SK-N-SH (cell line): ENCODE measurements around the gene RPL22. TPM values are rescaled to one million over a fixed set of nuclear protein-coding genes. Genes with fewer than 3 reads are reported as not detected.

Source experiments
- CTCF ChIA-PET: fragments of 300-600, 350-600 bp; formaldehyde crosslinking; extraction: SDS; loops from one replicate; lab custom pipeline; 2021; lab: Yijun Ruan, JAX
- POLR2A ChIA-PET: fragments of 350-600 bp; sonication (Branson Sonifier 250); formaldehyde crosslinking; extraction: SDS; loops from one replicate; lab custom pipeline; 2020; ENCODE audit warnings: antibody characterized with exemption, inconsistent platforms; lab: Yijun Ruan, JAX
- DNase-seq: peaks from one replicate; pipeline ENCODE4 v3.0.0; 2012
- H2AFZ ChIP-seq: fragments of 200-600 bp; sonication (generic); 2 replicates; pipeline ENCODE4 v1.8.1; 2016; ENCODE audit warnings: antibody characterized with exemption, mild to moderate bottlenecking, low read depth
- H3F3A ChIP-seq: fragments of 200-600 bp; sonication (generic); replicated peaks from 2 replicates; pipeline ENCODE3; 2016; ENCODE audit warnings: antibody characterized with exemption, mild to moderate bottlenecking; ENCODE audit not compliant: insufficient read depth
- H3K27ac ChIP-seq, 2 experiments: fragments of 200-500 bp in 1 of 2; fragments of 200-600 bp in 1 of 2; sonication (Bioruptor generic) in 1 of 2; sonication (generic), shearing (Covaris generic) in 1 of 2; 2 replicates each; pipeline versions ENCODE4 v1.5.1 to v1.6.1; 2014 to 2016; ENCODE audit warnings: low read depth in 2 of 2, inconsistent platforms in 1 of 2, low read length in 1 of 2, mild to moderate bottlenecking in 1 of 2, mixed read lengths in 1 of 2
- H3K27me3 ChIP-seq: fragments of 200-600 bp; sonication (generic), shearing (Covaris generic); 2 replicates; pipeline ENCODE4 v1.6.1; 2016; ENCODE audit warnings: mixed run types; ENCODE audit not compliant: insufficient read depth
- H3K36me3 ChIP-seq, 2 experiments: fragments of 200-500 bp in 1 of 2; fragments of 200-600 bp in 1 of 2; sonication (Bioruptor generic) in 1 of 2; sonication (generic) in 1 of 2; replicated peaks in 1 of 2; 2 replicates each; pipeline versions ENCODE3 to v1.5.1; 2014 to 2016; ENCODE audit warnings: low read length in 1 of 2, mild to moderate bottlenecking in 1 of 2; ENCODE audit not compliant: insufficient read depth in 2 of 2, control insufficient read depth in 1 of 2
- H3K4me1 ChIP-seq, 2 experiments: fragments of 200-500 bp in 1 of 2; fragments of 200-600 bp in 1 of 2; sonication (Bioruptor generic) in 1 of 2; sonication (generic), shearing (Covaris generic) in 1 of 2; 2 replicates each; pipeline versions ENCODE4 v1.5.1 to v1.6.1; 2014 to 2016; ENCODE audit warnings: low read depth in 1 of 2, low read length in 1 of 2, mixed run types in 1 of 2; ENCODE audit not compliant: insufficient read depth in 2 of 2, control insufficient read depth in 1 of 2
- H3K4me2 ChIP-seq: fragments of 200-600 bp; sonication (generic), shearing (Covaris generic); 2 replicates; pipeline ENCODE4 v1.6.1; 2017; ENCODE audit warnings: mixed run types
- H3K4me3 ChIP-seq, 2 experiments: fragments of 200-500 bp in 1 of 2; fragments of 200-600 bp in 1 of 2; sonication (Bioruptor generic) in 1 of 2; sonication (generic), shearing (Covaris generic) in 1 of 2; 2 replicates each; pipeline versions ENCODE4 v1.5.1 to v1.8.1; 2014 to 2016; ENCODE audit warnings: low read depth in 2 of 2, inconsistent platforms in 1 of 2, low read length in 1 of 2, mild to moderate bottlenecking in 1 of 2, mixed read lengths in 1 of 2, moderate library complexity in 1 of 2
- H3K79me2 ChIP-seq: fragments of 200-600 bp; sonication (generic); 2 replicates; pipeline ENCODE4 v1.8.1; 2017; ENCODE audit warnings: mild to moderate bottlenecking; ENCODE audit not compliant: insufficient read depth
- H3K9ac ChIP-seq: fragments of 200-600 bp; sonication (generic); 2 replicates; pipeline ENCODE4 v1.6.1; 2017; ENCODE audit warnings: mixed run types
- H3K9me2 ChIP-seq: fragments of 200-600 bp; sonication (generic); 2 replicates; pipeline ENCODE4 v1.6.1; 2017; ENCODE audit warnings: mixed run types
- H3K9me3 ChIP-seq: fragments of 200-600 bp; sonication (generic); 2 replicates; pipeline ENCODE4 v1.6.1; 2017; ENCODE audit warnings: mixed run types, mild to moderate bottlenecking, moderate library complexity
- H4K20me1 ChIP-seq: fragments of 200-600 bp; sonication (generic); 2 replicates; pipeline ENCODE4 v1.6.1; 2017; ENCODE audit warnings: mild to moderate bottlenecking, mixed run types; ENCODE audit not compliant: insufficient read depth
- CHD2 ChIP-seq: fragments of 150-350 bp; IDR thresholded peaks from 2 replicates; pipeline ENCODE4 v1.6.1; 2018; ENCODE audit warnings: low read length; ENCODE audit not compliant: partially characterized antibody
- ELF1 ChIP-seq: IDR thresholded peaks from 2 replicates; pipeline ENCODE4 v1.4.0; 2012
- EZH2phosphoT487 ChIP-seq: fragments of 200-600 bp; sonication (generic); IDR thresholded peaks from 2 replicates; pipeline ENCODE4 v1.6.1; 2017; ENCODE audit warnings: low read depth, mixed run types, mild to moderate bottlenecking, antibody characterized with exemption, moderate library complexity, borderline replicate concordance
- FOXJ3 ChIP-seq: sonication (generic); formaldehyde crosslinking; IDR thresholded peaks from 2 replicates; pipeline ENCODE4 v1.5.1; 2020; ENCODE audit warnings: mild to moderate bottlenecking, missing genetic modification reagents
- FOXM1 ChIP-seq: IDR thresholded peaks from 2 replicates; pipeline ENCODE4 v1.4.0; 2012; ENCODE audit warnings: low read depth, mild to moderate bottlenecking
- GATA2 ChIP-seq: sonication (generic); formaldehyde crosslinking; IDR thresholded peaks from 2 replicates; pipeline ENCODE4 v1.5.0; 2020; ENCODE audit warnings: mild to moderate bottlenecking, missing genetic modification reagents
- MAX ChIP-seq: IDR thresholded peaks from 2 replicates; pipeline ENCODE4 v1.4.0; 2012; ENCODE audit warnings: low read depth
- RAD21 ChIP-seq: IDR thresholded peaks from 2 replicates; pipeline ENCODE4 v1.6.1; 2012; ENCODE audit warnings: mild to moderate bottlenecking, low read length
- SIN3A ChIP-seq: IDR thresholded peaks from 2 replicates; pipeline ENCODE4 v1.6.1; 2012; ENCODE audit warnings: low read depth, mild to moderate bottlenecking, low read length, moderate library complexity, borderline replicate concordance
- TCF12 ChIP-seq: IDR thresholded peaks from 2 replicates; pipeline ENCODE4 v1.4.0; 2012
- TEAD4 ChIP-seq: IDR thresholded peaks from 2 replicates; pipeline ENCODE4 v1.4.0; 2012; ENCODE audit warnings: mild to moderate bottlenecking, borderline replicate concordance; ENCODE audit not compliant: insufficient read depth
- YY1 ChIP-seq: IDR thresholded peaks from 2 replicates; pipeline ENCODE4 v1.4.0; 2012; ENCODE audit warnings: low read depth, mild to moderate bottlenecking
- ZBTB33 ChIP-seq: IDR thresholded peaks from 2 replicates; pipeline ENCODE4 v1.4.0; 2012; ENCODE audit warnings: low read depth, borderline replicate concordance
- WGBS: methylation state at CpG from one replicate; pipeline ENCODE4 v1.1.6; 2017; ENCODE audit warnings: low lambda C conversion rate; 5-methylcytosine and 5-hydroxymethylcytosine counted together
- polyA plus RNA-seq, 3 experiments: library from polyadenylated mRNA; depleted of rRNA; stranded (reverse); fragments of >200 nt; gene quantifications; 2 replicates each; pipeline ENCODE4 v1.2.3, GENCODE V29; 2012
- TF ChIP-seq, protein P1 (sequence below): IDR thresholded peaks from 2 replicates; pipeline ENCODE4 v1.6.1; 2012; ENCODE audit warnings: mild to moderate bottlenecking, low read depth, low read length, moderate library complexity

Gene RPL22
- polyA plus RNA-seq, 1 of the 3 experiments (the other 2 are of a cell fraction) = 140 TPM

DNA sequence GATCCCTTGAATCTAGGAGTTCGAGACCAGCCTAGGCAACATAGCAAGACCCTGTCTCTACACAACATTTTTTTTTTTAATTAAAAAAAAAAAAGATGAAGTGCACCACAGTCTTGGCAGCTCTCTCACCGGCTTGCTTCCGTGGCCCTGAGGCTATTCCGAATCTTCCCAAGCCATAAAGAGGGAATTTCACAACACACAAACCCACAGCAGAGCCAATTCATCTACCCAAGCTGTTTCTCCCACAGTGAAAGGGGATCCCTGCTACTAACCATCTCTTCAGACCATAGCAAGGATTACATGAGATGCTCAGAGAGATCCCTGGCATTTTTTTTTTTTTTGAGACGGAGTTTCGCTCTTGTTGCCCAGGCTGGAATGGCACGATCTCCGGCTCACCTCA, 10.9 kb downstream of the RPL22 start:
- H3K9ac ChIP-seq = no peak overlapping the region
- H3K4me1 ChIP-seq = peaks cover 0 to 4% of the 10 kb centered on the region in 2 experiments; a peak in 2 of 4 replicates
- no peaks in the 10 kb centered on the region for H3K9me3 ChIP-seq
- H3K36me3 ChIP-seq = peaks cover 32 to 44% of the 10 kb centered on the region in 2 experiments
- POLR2A ChIA-PET = interaction anchor here (0.6 kb wide), 1 partner anchor 304 kb away, joined by 5 read pairs; no protein-coding TSS in a partner anchor
- H2AFZ ChIP-seq = no peak overlapping the region
- H3F3A ChIP-seq = peaks cover 19% of the 10 kb centered on the region
- H3K79me2 ChIP-seq = peaks cover 66% of the 10 kb centered on the region
- no peak overlapping the region for H3K4me3 ChIP-seq
- no peaks in the 10 kb centered on the region for H3K9me2 ChIP-seq
- CTCF ChIA-PET = interaction anchor here (0.6 to 1.6 kb wide), 7 partner anchors 9 to 106 kb away, joined by 3 to 6 read pairs (median 4); no protein-coding TSS in a partner anchor
- H3K27me3 ChIP-seq = no peaks in the 10 kb centered on the region
- no peak for DNase-seq
- TF ChIP-seq MAX = no peak
- TF ChIP-seq TCF12 = no peak
- TF ChIP-seq EZH2phosphoT487 = no peak
- no peak for TF ChIP-seq YY1
- no peak for TF ChIP-seq SIN3A
- no peak for TF ChIP-seq TEAD4
- no peak for TF ChIP-seq RAD21
- TF ChIP-seq GATA2 (CRISPR knock-in tag) = no peak
- no peak for TF ChIP-seq FOXJ3
- TF ChIP-seq FOXM1 = no peak
- TF ChIP-seq ELF1 = no peak
- TF ChIP-seq CHD2 = no peak
- no peak for TF ChIP-seq ZBTB33
- TF ChIP-seq, protein P1, sequence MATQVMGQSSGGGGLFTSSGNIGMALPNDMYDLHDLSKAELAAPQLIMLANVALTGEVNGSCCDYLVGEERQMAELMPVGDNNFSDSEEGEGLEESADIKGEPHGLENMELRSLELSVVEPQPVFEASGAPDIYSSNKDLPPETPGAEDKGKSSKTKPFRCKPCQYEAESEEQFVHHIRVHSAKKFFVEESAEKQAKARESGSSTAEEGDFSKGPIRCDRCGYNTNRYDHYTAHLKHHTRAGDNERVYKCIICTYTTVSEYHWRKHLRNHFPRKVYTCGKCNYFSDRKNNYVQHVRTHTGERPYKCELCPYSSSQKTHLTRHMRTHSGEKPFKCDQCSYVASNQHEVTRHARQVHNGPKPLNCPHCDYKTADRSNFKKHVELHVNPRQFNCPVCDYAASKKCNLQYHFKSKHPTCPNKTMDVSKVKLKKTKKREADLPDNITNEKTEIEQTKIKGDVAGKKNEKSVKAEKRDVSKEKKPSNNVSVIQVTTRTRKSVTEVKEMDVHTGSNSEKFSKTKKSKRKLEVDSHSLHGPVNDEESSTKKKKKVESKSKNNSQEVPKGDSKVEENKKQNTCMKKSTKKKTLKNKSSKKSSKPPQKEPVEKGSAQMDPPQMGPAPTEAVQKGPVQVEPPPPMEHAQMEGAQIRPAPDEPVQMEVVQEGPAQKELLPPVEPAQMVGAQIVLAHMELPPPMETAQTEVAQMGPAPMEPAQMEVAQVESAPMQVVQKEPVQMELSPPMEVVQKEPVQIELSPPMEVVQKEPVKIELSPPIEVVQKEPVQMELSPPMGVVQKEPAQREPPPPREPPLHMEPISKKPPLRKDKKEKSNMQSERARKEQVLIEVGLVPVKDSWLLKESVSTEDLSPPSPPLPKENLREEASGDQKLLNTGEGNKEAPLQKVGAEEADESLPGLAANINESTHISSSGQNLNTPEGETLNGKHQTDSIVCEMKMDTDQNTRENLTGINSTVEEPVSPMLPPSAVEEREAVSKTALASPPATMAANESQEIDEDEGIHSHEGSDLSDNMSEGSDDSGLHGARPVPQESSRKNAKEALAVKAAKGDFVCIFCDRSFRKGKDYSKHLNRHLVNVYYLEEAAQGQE = no peak
- peaks cover 72% of the 10 kb centered on the region for H4K20me1 ChIP-seq
- WGBS = 88% methylated on average over 8 of the region's 8 CpGs
- H3K4me2 ChIP-seq = no peak overlapping the region
- no peak overlapping the region for H3K27ac ChIP-seq
